HL-60 (cell line): ENCODE measurements around the gene PRKD1.

ENCODE experiments used
- DNase-seq, 2 experiments: peaks; one replicate each; pipeline ENCODE4 v3.0.0-alpha.2; 2010 to 2020; ENCODE audit warnings: low read depth in 1 of 2, low spot score in 1 of 2
- H3K27ac ChIP-seq: fragments of 250-450 bp; sonication (Bioruptor Pico); replicated peaks from 2 replicates; pipeline ENCODE4 v1.5.1; 2020; ENCODE audit warnings: mild to moderate bottlenecking, moderate library complexity
- H3K27me3 ChIP-seq: fragments of 250-450 bp; sonication (Bioruptor Pico); 2 replicates; pipeline ENCODE4 v1.5.1; 2021; ENCODE audit warnings: mild to moderate bottlenecking, moderate library complexity; ENCODE audit not compliant: insufficient read depth, poor library complexity, severe bottlenecking
- H3K4me3 ChIP-seq: replicated peaks from 2 replicates; pipeline ENCODE4 v1.5.1; 2011; ENCODE audit warnings: mild to moderate bottlenecking, control low read depth, low read length; ENCODE audit not compliant: insufficient read depth
- CTCF ChIP-seq: IDR thresholded peaks from one replicate; pipeline ENCODE4 v1.5.1; 2011; ENCODE audit warnings: low read length, control low read depth, inconsistent platforms; ENCODE audit not compliant: insufficient read depth
- GABPA ChIP-seq: IDR thresholded peaks from 2 replicates; pipeline ENCODE4 v1.6.1; 2012; ENCODE audit warnings: low read depth
- POLR2AphosphoS5 ChIP-seq: IDR thresholded peaks from 2 replicates; pipeline ENCODE4 v1.6.1; 2012; ENCODE audit warnings: low read depth
- REST ChIP-seq: IDR thresholded peaks from 2 replicates; pipeline ENCODE4 v1.6.1; 2012; ENCODE audit warnings: low read depth; ENCODE audit not compliant: insufficient replicate concordance
- SPI1 ChIP-seq: IDR thresholded peaks from 2 replicates; pipeline ENCODE4 v1.6.1; 2012; ENCODE audit warnings: low read depth, mild to moderate bottlenecking, borderline replicate concordance

PRKD1 gene

GRCh38 chr14:29940482-29940881 lies 12.8 kb upstream of the PRKD1 start:
- TF ChIP-seq SPI1 = no peak
- no peak for TF ChIP-seq POLR2AphosphoS5
- no peak for TF ChIP-seq CTCF
- no peak for DNase-seq
- Histone ChIP-seq H3K27me3 (no peaks in the 10 kb centered on the region), H3K27ac (no peak overlapping the region), H3K4me3 (no peak overlapping the region)

- no peak for TF ChIP-seq REST
- TF ChIP-seq CTCF = no peak
- no peak for TF ChIP-seq POLR2AphosphoS5
- no peak for TF ChIP-seq SPI1
- no peak for TF ChIP-seq GABPA
- Histone ChIP-seq H3K4me3 (no peak overlapping the region), H3K27ac (no peak overlapping the region), H3K27me3 (no peaks in the 10 kb centered on the region)
- DNase-seq = no peak
Observed at GRCh38 chr14:29937116-29937515, 9.5 kb upstream of the PRKD1 start.

- no peak for TF ChIP-seq SPI1
- no peak for TF ChIP-seq GABPA
- no peak for TF ChIP-seq POLR2AphosphoS5
- no peak for TF ChIP-seq REST
- no peak for TF ChIP-seq CTCF
- Histone ChIP-seq H3K4me3 (no peak overlapping the region), H3K27ac (no peak overlapping the region), H3K27me3 (peaks cover 33% of the 10 kb centered on the region)
- DNase-seq = no peak
Observed at GRCh38 chr14:29930283-29930682, 2.6 kb upstream of the PRKD1 start.

- Histone ChIP-seq H3K4me3 (no peak overlapping the region), H3K27me3 (peaks cover 33% of the 10 kb centered on the region), H3K27ac (no peak overlapping the region)
- no peak for DNase-seq
- TF ChIP-seq POLR2AphosphoS5 (no peak), SPI1 (no peak), REST (no peak), CTCF (no peak), GABPA (no peak)
Observed at GRCh38 chr14:29928117-29928640, 532 bp upstream of the PRKD1 start.
